Stromal cell of bone marrow (primary cell): Measurements from ENCODE around the gene SATL1.
A peak's percentile ranks its signal among the peaks of the same experiment; 100 is the strongest.
"Not testable (repeated sequence)": the region's sequence is repeated elsewhere in the genome, so short reads cannot be mapped to it uniquely, and the experiment has no call there.

Experiments used
- DNase-seq: peaks from one replicate; pipeline ENCODE4 v3.0.0-alpha.2; 2012; ENCODE audit warnings: low read depth

The SATL1 gene

GRCh38 chrX:85108165-85108564, 135.4 kb downstream of the SATL1 start:
- no peak for DNase-seq

GRCh38 chrX:85107407-85107806, 136.2 kb downstream of the SATL1 start:
- DNase-seq = no peak

- no peak for DNase-seq
Observed at GRCh38 chrX:85089321-85089840, 154.2 kb downstream of the SATL1 start.

- DNase-seq = peak; percentile 13
Observed at GRCh38 chrX:85084770-85085393, 158.7 kb downstream of the SATL1 start.

- not testable (repeated sequence) for DNase-seq
Observed at GRCh38 chrX:85077247-85077646, 166.3 kb downstream of the SATL1 start.

- DNase-seq = no peak
Observed at GRCh38 chrX:85065512-85066198, 177.9 kb downstream of the SATL1 start.

- peak; percentile 69 for DNase-seq
Observed at GRCh38 chrX:85052636-85053343, 190.8 kb downstream of the SATL1 start.

- DNase-seq = peak; percentile 11
Observed at GRCh38 chrX:85052205-85052604, 191.4 kb downstream of the SATL1 start.

- no peak for DNase-seq
Observed at GRCh38 chrX:85051627-85052026, 192.0 kb downstream of the SATL1 start.
